DMS 273 (cell line): ENCODE measurements around the gene DAB1.

ENCODE experiments used
- DNase-seq: peaks from one replicate; lab custom pipeline; 2025; ENCODE audit not compliant: unreplicated experiment; lab: John Stamatoyannopoulos, UW

DAB1 gene

GRCh38 chr1:56965191-56965590 lies 458.7 kb downstream of the DAB1 start:
- DNase-seq: no peak

GRCh38 chr1:56964349-56965017 lies 459.4 kb downstream of the DAB1 start:
- no peak for DNase-seq

GRCh38 chr1:56963667-56964066 lies 460.2 kb downstream of the DAB1 start:
- no peak for DNase-seq

- DNase-seq: no peak
These were observed 462.4 kb downstream of the DAB1 start for GRCh38 chr1:56961426-56961825.

GRCh38 chr1:56958526-56958925 lies 465.3 kb downstream of the DAB1 start:
- no peak for DNase-seq

- no peak for DNase-seq
These were observed 465.9 kb downstream of the DAB1 start for GRCh38 chr1:56957931-56958330.

- DNase-seq: no peak
These were observed 469.2 kb downstream of the DAB1 start for GRCh38 chr1:56954664-56955063.

GRCh38 chr1:56953386-56953785 lies 470.5 kb downstream of the DAB1 start:
- no peak for DNase-seq

- no peak for DNase-seq
These were observed 471.4 kb downstream of the DAB1 start for GRCh38 chr1:56952501-56952900.

- DNase-seq: no peak
These were observed 475.3 kb downstream of the DAB1 start for GRCh38 chr1:56948403-56949023.
